K562 (cell line): ENCODE measurements around the gene SLC24A3. TPM values are rescaled to one million over a fixed set of nuclear protein-coding genes. Genes with fewer than 3 reads are reported as not detected.
A peak's percentile ranks its signal among the peaks of the same experiment; 100 is the strongest.

ENCODE experiments used
- ATAC-seq: fragments of 200-7000 bp; cut with Tn5 transposase; 3 replicates; pipeline ENCODE4 v1.9.1; 2020; ENCODE audit warnings: moderate library complexity
- BruUV-seq: library from RNA; stranded (reverse); fragments of 400-500 nt; replicated peaks from 2 replicates; lab custom pipeline; 2021; lab: Mats Ljungman, UMichigan
- CTCF ChIA-PET: fragments of 300-600 bp; formaldehyde crosslinking; extraction: SDS; loops from one replicate; lab custom pipeline; 2021; ENCODE audit warnings: low intra/inter-chr PET ratio; lab: Yijun Ruan, JAX
- POLR2A ChIA-PET: fragments of 300-600, 350-650 bp; sonication (Branson Sonifier 250); formaldehyde crosslinking; extraction: SDS; loops from one replicate; lab custom pipeline; 2021; ENCODE audit warnings: antibody characterized with exemption, inconsistent platforms; lab: Yijun Ruan, JAX
- DNase-seq, 4 experiments: peaks; one replicate each; pipeline versions ENCODE4 v3.0.0 to v3.0.0-alpha.2; 2011 to 2018; ENCODE audit warnings: low spot score in 3 of 4, mixed read lengths in 3 of 4; ENCODE audit errors: extremely low read depth in 1 of 4
- FAIRE-seq: peaks from 2 replicates; lab custom pipeline; 2011; peaks lifted over from hg19 to GRCh38; lab: Jason Lieb, UNC
- H2AFZ ChIP-seq: 2 replicates; pipeline ENCODE4 v1.6.0; 2011; ENCODE audit warnings: low read depth, low read length, control low read depth, inconsistent platforms
- H3K27ac ChIP-seq: fragments of 200-600 bp; 3 replicates; pipeline ENCODE4 v1.8.0; 2011; ENCODE audit warnings: low read depth, mild to moderate bottlenecking, control low read depth, inconsistent platforms, low read length, moderate library complexity, mixed read lengths; ENCODE audit errors: extremely low read depth
- H3K27me3 ChIP-seq, 2 experiments: fragments of 300-600 bp in 1 of 2; 2 replicates in 1 of 2; 3 replicates in 1 of 2; pipeline versions ENCODE4 v1.6.0 to v1.8.0; 2011; ENCODE audit warnings: inconsistent platforms in 2 of 2, low read length in 2 of 2, mild to moderate bottlenecking in 1 of 2, mixed read lengths in 1 of 2, moderate library complexity in 1 of 2; ENCODE audit not compliant: control insufficient read depth in 2 of 2, insufficient read depth in 2 of 2
- H3K36me3 ChIP-seq: fragments of 300-600 bp; 3 replicates; pipeline ENCODE4 v1.8.0; 2011; ENCODE audit warnings: mild to moderate bottlenecking, low read length, inconsistent platforms; ENCODE audit not compliant: control insufficient read depth, insufficient read depth
- H3K4me1 ChIP-seq, 2 experiments: fragments of 200-600 bp in 1 of 2; replicated peaks in 1 of 2; 2 replicates in 1 of 2; 3 replicates in 1 of 2; pipeline versions ENCODE4 v1.5.1 to v1.8.0; 2011; ENCODE audit warnings: inconsistent platforms in 2 of 2, low read length in 2 of 2, mild to moderate bottlenecking in 1 of 2, mixed read lengths in 1 of 2, moderate library complexity in 1 of 2; ENCODE audit not compliant: control insufficient read depth in 2 of 2, insufficient read depth in 2 of 2
- H3K4me2 ChIP-seq: 2 replicates; pipeline ENCODE4 v1.6.1; 2011; ENCODE audit warnings: low read length, control low read depth, inconsistent platforms, mixed read lengths; ENCODE audit not compliant: insufficient read depth
- H3K4me3 ChIP-seq: fragments of 200-600 bp; sonication (generic), shearing (Covaris generic); 2 replicates; pipeline ENCODE4 v1.5.1; 2016; ENCODE audit warnings: control low read depth, inconsistent platforms
- H3K79me2 ChIP-seq: fragments of 200-600 bp; 3 replicates; pipeline ENCODE4 v1.8.0; 2011; ENCODE audit warnings: low read length, inconsistent platforms; ENCODE audit not compliant: control insufficient read depth, insufficient read depth
- H3K9ac ChIP-seq, 2 experiments: 2 replicates each; pipeline versions ENCODE4 v1.6.0 to v1.6.1; 2011; ENCODE audit warnings: low read depth in 2 of 2, low read length in 2 of 2, control low read depth in 1 of 2, inconsistent platforms in 1 of 2, mild to moderate bottlenecking in 1 of 2, mixed read lengths in 1 of 2; ENCODE audit not compliant: insufficient read depth in 1 of 2
- H3K9me1 ChIP-seq: one replicate; pipeline ENCODE4 v1.6.0; 2011; ENCODE audit warnings: inconsistent platforms, mild to moderate bottlenecking, low read length, moderate library complexity; ENCODE audit not compliant: control insufficient read depth, insufficient read depth
- H3K9me3 ChIP-seq: replicated peaks from 2 replicates; pipeline ENCODE4 v1.5.1; 2011; ENCODE audit warnings: low read depth, low read length, inconsistent platforms; ENCODE audit not compliant: control insufficient read depth, insufficient read depth
- H4K20me1 ChIP-seq: replicated peaks from 2 replicates; pipeline ENCODE4 v1.6.1; 2011; ENCODE audit warnings: low read length, inconsistent platforms, mixed read lengths; ENCODE audit not compliant: control insufficient read depth, insufficient read depth
- KAT7 ChIP-seq: sonication (generic); formaldehyde crosslinking; IDR thresholded peaks from 2 replicates; pipeline ENCODE4 v1.8.0; 2022; ENCODE audit warnings: missing genetic modification reagents, mild to moderate bottlenecking, borderline replicate concordance
- NFATC3 ChIP-seq: fragments of 450-650 bp; IDR thresholded peaks from 2 replicates; pipeline ENCODE4 v1.6.1; 2017; ENCODE audit warnings: mild to moderate bottlenecking
- RFX1 ChIP-seq: fragments of 450-650 bp; IDR thresholded peaks from 2 replicates; pipeline ENCODE4 v1.6.1; 2016; ENCODE audit warnings: mild to moderate bottlenecking, moderate library complexity
- ZBTB40 ChIP-seq, 2 experiments: fragments of 450-650 bp in 1 of 2; sonication (generic) in 1 of 2; formaldehyde crosslinking in 1 of 2; IDR thresholded peaks; 2 replicates each; pipeline versions ENCODE4 v1.7.1 to v1.9.0; 2016 to 2022; ENCODE audit warnings: inconsistent platforms in 1 of 2, mild to moderate bottlenecking in 1 of 2, missing genetic modification reagents in 1 of 2
- ZNF699 ChIP-seq: fragments of 250-450 bp; sonication (Bioruptor Pico); IDR thresholded peaks from 2 replicates; pipeline ENCODE4 v1.8.0; 2021; ENCODE audit warnings: mild to moderate bottlenecking, moderate library complexity; ENCODE audit not compliant: insufficient replicate concordance
- ZNF79 ChIP-seq: fragments of 250-450 bp; sonication (Bioruptor Pico); IDR thresholded peaks from 2 replicates; pipeline ENCODE4 v1.4.0; 2020; ENCODE audit warnings: low read depth, mild to moderate bottlenecking, moderate library complexity
- WGBS: fragments of 100-300 bp; shearing (Covaris generic); methylation state at CpG from one replicate; pipeline ENCODE4 v1.1.6; 2016; ENCODE audit warnings: low coverage, mixed read lengths; ENCODE audit not compliant: insufficient coverage; ENCODE audit errors: missing lambda C conversion rate; 5-methylcytosine and 5-hydroxymethylcytosine counted together
- in situ Hi-C: fragments of 300-500 bp; cut with MboI; formaldehyde crosslinking; loops from 4 replicates; pipeline ENCODE4 v1.15.0; 2018; ENCODE audit warnings: inconsistent platforms, mixed read lengths
- intact Hi-C: fragments of 100-400 bp; cut with micrococcal nuclease; formaldehyde crosslinking; loops from 2 replicates; pipeline ENCODE4 v1.14.2; 2022
- polyA plus RNA-seq, 8 experiments: library from polyadenylated mRNA; depleted of rRNA in 4 of 8; stranded (reverse) in 5 of 8; unstranded in 3 of 8; fragments of >200 nt; fragmentation: Nextera tagmentation in 2 of 8; fragmentation: Illumina TruSeq in 1 of 8; extraction: Ambion mirVana in 2 of 8; extraction: Trizol in 1 of 8; gene quantifications; 2 replicates each; pipeline versions ENCODE4 v1.2.1 to v1.2.3, GENCODE V29; 2011 to 2014; ENCODE audit warnings: inconsistent platforms in 1 of 8, missing spikeins in 1 of 8
- total RNA-seq, 7 experiments: library from RNA; depleted of rRNA in 6 of 7; stranded (reverse); fragments of >200 nt in 6 of 7; fragmentation: Illumina TruSeq in 2 of 7; extraction: Trizol in 2 of 7; gene quantifications; 2 replicates each; pipeline versions ENCODE4 v1.2.1 to v1.2.3, GENCODE V29; 2011 to 2021; ENCODE audit warnings: low replicate concordance in 1 of 7

SLC24A3 gene
- total and polyA plus RNA-seq, 9 of the 15 experiments (the other 6 are each of a cell fraction or from before 2014, with no cell fraction given), result not detected

DNA sequence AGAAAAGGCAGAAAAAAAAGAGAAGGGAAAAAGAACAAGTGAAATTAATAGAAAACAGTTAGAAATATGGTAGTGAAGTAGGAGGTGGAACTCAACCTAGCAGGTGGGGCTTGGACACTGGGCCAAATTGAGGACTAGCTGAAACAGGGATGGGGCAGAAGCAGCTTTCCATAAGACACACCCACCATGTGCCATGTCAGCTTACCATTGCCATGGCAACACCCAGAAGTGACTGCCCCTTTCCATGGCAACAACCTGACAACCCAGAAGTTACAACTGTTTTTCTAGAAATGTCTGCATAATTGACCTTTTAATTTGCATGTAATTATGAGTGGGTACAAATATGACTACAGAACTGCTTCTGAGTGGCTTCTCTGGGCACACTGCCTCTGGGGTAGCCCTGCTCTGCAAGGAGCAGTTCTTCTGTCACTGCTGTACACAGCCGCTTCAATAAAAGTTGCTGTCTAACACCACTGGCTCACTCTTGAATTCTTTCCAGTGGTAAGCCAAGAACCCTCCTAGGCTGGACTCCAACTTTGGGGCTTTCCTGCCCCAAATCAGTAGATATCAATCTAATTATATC, 35.9 kb upstream of the SLC24A3 start:
- H3K4me2 ChIP-seq, result no peak overlapping the region
- no peaks in the 10 kb centered on the region for H3K4me1 ChIP-seq
- no peaks in the 10 kb centered on the region for H3K36me3 ChIP-seq
- no peak overlapping the region for H2AFZ ChIP-seq
- H3K79me2 ChIP-seq, result no peaks in the 10 kb centered on the region
- no peaks in the 10 kb centered on the region for H3K27me3 ChIP-seq
- no peaks in the 10 kb centered on the region for H3K9me3 ChIP-seq
- TF ChIP-seq ZNF699 (CRISPR knock-in tag), result no peak
- TF ChIP-seq RFX1, result peak; percentile 50
- in situ Hi-C loops (no loop called here), intact Hi-C loops (no loop called here)
- H3K9ac ChIP-seq, result no peak overlapping the region
- no peak overlapping the region for H3K27ac ChIP-seq
- ChIA-PET CTCF (no interaction called here), POLR2A (interaction anchor here (0.7 kb wide), 1 partner anchor 8 kb away, joined by 3 read pairs; no protein-coding TSS in a partner anchor)
- no TSS peak for BruUV-seq
- H3K4me3 ChIP-seq, result no peak overlapping the region
- FAIRE-seq (no peak), ATAC-seq (no peak), DNase-seq (no peak)
- no peaks in the 10 kb centered on the region for H4K20me1 ChIP-seq
- WGBS, result 0% methylated on average over 1 of the region's 1 CpG
- no peaks in the 10 kb centered on the region for H3K9me1 ChIP-seq

- ATAC-seq, result no peak
- ChIA-PET CTCF (no interaction called here), POLR2A (no interaction called here)
- no peak for DNase-seq
- intact Hi-C loops, result no loop called here
- H3K36me3 ChIP-seq, result no peaks in the 10 kb centered on the region
- WGBS, result 0% methylated on average over 2 of the region's 2 CpGs
- no peak overlapping the region for H3K27ac ChIP-seq
- BruUV-seq, result no TSS peak
- H3K9me3 ChIP-seq, result no peaks in the 10 kb centered on the region
- no peaks in the 10 kb centered on the region for H3K79me2 ChIP-seq
- in situ Hi-C loops, result no loop called here
- H3K4me2 ChIP-seq, result no peak overlapping the region
- no peak overlapping the region for H3K9ac ChIP-seq
- H4K20me1 ChIP-seq, result no peaks in the 10 kb centered on the region
- no peak overlapping the region for H3K4me3 ChIP-seq
- no peaks in the 10 kb centered on the region for H3K4me1 ChIP-seq
- no peak for FAIRE-seq
- H2AFZ ChIP-seq, result no peak overlapping the region
- H3K27me3 ChIP-seq, result no peaks in the 10 kb centered on the region
- H3K9me1 ChIP-seq, result no peaks in the 10 kb centered on the region
- TF ChIP-seq NFATC3 (no peak), ZNF79 (CRISPR knock-in tag) (no peak), ZBTB40 (IDR thresholded peaks at IDR 0.05) (no peak), ZBTB40 (CRISPR knock-in tag; IDR thresholded peaks at IDR 0.05) (no peak), KAT7 (no peak)
Measured at GRCh38 chr20:19181552-19181951, 30.9 kb upstream of the SLC24A3 start.
